B cell (primary cell): ENCODE measurements around the gene CDC37. TPM values are rescaled to one million over a fixed set of nuclear protein-coding genes. Genes with fewer than 3 reads are reported as not detected.
"Not testable (repeated sequence)": the region's sequence is repeated elsewhere in the genome, so short reads cannot be mapped to it uniquely, and the experiment has no call there.

Experiments used
- ATAC-seq: fragments of 200-7000 bp; cut with Tn5 transposase; one replicate; pipeline ENCODE4 v1.10.0; 2021; ENCODE audit warnings: low read depth, mild to moderate bottlenecking, moderate number of reproducible peaks, moderate library complexity
- CTCF ChIA-PET: fragments of 350-600 bp; sonication (Branson Sonifier 250); formaldehyde crosslinking; loops from one replicate; lab custom pipeline; 2021; ENCODE audit warnings: antibody characterized with exemption, inconsistent platforms; lab: Charles Lee
- POLR2A ChIA-PET: fragments of 350-600 bp; sonication (Branson Sonifier 250); formaldehyde crosslinking; loops from one replicate; lab custom pipeline; 2021; ENCODE audit warnings: antibody characterized with exemption; lab: Charles Lee
- DNase-seq: peaks from one replicate; pipeline ENCODE4 v3.0.0; 2013
- H2AFZ ChIP-seq: 2 replicates; pipeline ENCODE4 v1.6.1; 2012; ENCODE audit warnings: mild to moderate bottlenecking, low read depth, low read length; ENCODE audit not compliant: insufficient read depth, poor library complexity, severe bottlenecking
- H3K27ac ChIP-seq, 2 donors: 1 replicate in 1 of 2; 2 replicates in 1 of 2; pipeline ENCODE4 v1.5.1; 2012 to 2013; ENCODE audit warnings: low read length in 2 of 2, mild to moderate bottlenecking in 2 of 2, moderate library complexity in 1 of 2
- H3K27me3 ChIP-seq, 4 experiments: fragments of 200-600 bp in 1 of 4; sonication (generic) in 1 of 4; replicated peaks in 1 of 4; 1 replicate in 2 of 4; 2 replicates in 2 of 4; pipeline versions ENCODE4 v1.6.1 to v1.7.0; 2013 to 2016; ENCODE audit warnings: low read length in 3 of 4, mild to moderate bottlenecking in 2 of 4, mixed read lengths in 1 of 4, moderate library complexity in 1 of 4; ENCODE audit not compliant: insufficient read depth in 4 of 4, control insufficient read depth in 3 of 4; ENCODE audit errors: control extremely low read depth in 1 of 4
- H3K36me3 ChIP-seq, 2 experiments: replicated peaks in 1 of 2; 1 replicate in 1 of 2; 2 replicates in 1 of 2; pipeline versions ENCODE4 v1.6.1 to v1.7.1; 2013; ENCODE audit warnings: low read length in 1 of 2; ENCODE audit not compliant: insufficient read depth in 2 of 2, control insufficient read depth in 1 of 2; ENCODE audit errors: control extremely low read depth in 1 of 2, extremely low read depth in 1 of 2
- H3K4me1 ChIP-seq, 2 donors: fragments of 200-600 bp in 1 of 2; sonication (generic) in 1 of 2; 1 replicate in 1 of 2; 2 replicates in 1 of 2; pipeline versions ENCODE4 v1.5.1 to v1.6.1; 2013 to 2017; ENCODE audit warnings: low read length in 2 of 2; ENCODE audit not compliant: control insufficient read depth in 2 of 2, insufficient read depth in 2 of 2
- H3K4me2 ChIP-seq: replicated peaks from 2 replicates; pipeline ENCODE3; 2012; ENCODE audit warnings: mild to moderate bottlenecking, low read depth, low read length; ENCODE audit not compliant: poor library complexity, severe bottlenecking
- H3K4me3 ChIP-seq, 5 experiments: fragments of 200-600 bp in 1 of 5; sonication (generic) in 1 of 5; 1 replicate in 3 of 5; 2 replicates in 2 of 5; pipeline versions ENCODE4 v1.5.1 to v1.7.0; 2011 to 2016; ENCODE audit warnings: low read length in 4 of 5, mild to moderate bottlenecking in 4 of 5, low read depth in 2 of 5, control low read depth in 1 of 5, moderate library complexity in 1 of 5; ENCODE audit not compliant: insufficient read depth in 1 of 5; ENCODE audit errors: control extremely low read depth in 1 of 5, extremely low read depth in 1 of 5
- H3K79me2 ChIP-seq: fragments of 200-600 bp; sonication (generic); one replicate; pipeline ENCODE4 v1.6.0; 2016; ENCODE audit warnings: low read length; ENCODE audit not compliant: control insufficient read depth, insufficient read depth
- H3K9ac ChIP-seq: fragments of 200-600 bp; sonication (generic); 2 replicates; pipeline ENCODE4 v1.6.1; 2017; ENCODE audit warnings: mild to moderate bottlenecking, low read length, moderate library complexity
- H3K9me3 ChIP-seq, 3 donors: one replicate each; pipeline versions ENCODE4 v1.6.1 to v1.7.1; 2013; ENCODE audit warnings: low read length in 2 of 3; ENCODE audit not compliant: control insufficient read depth in 2 of 3, insufficient read depth in 1 of 3; ENCODE audit errors: control extremely low read depth in 1 of 3
- H4K20me1 ChIP-seq: 2 replicates; pipeline ENCODE4 v1.6.0; 2012; ENCODE audit warnings: mild to moderate bottlenecking, low read length; ENCODE audit not compliant: insufficient read depth, control insufficient read depth, poor library complexity, severe bottlenecking
- H3K27ac Mint-ChIP-seq: one replicate; pipeline ENCODE4 v1.8.0; 2021; ENCODE audit warnings: mixed read lengths
- H3K27me3 Mint-ChIP-seq: one replicate; pipeline ENCODE4 v1.8.0; 2021; ENCODE audit warnings: mixed read lengths
- H3K4me1 Mint-ChIP-seq: one replicate; pipeline ENCODE4 v1.8.0; 2021; ENCODE audit warnings: mixed read lengths
- H3K4me3 Mint-ChIP-seq: one replicate; pipeline ENCODE4 v1.8.0; 2021; ENCODE audit warnings: mixed read lengths
- H3K9me3 Mint-ChIP-seq: one replicate; pipeline ENCODE4 v1.8.0; 2022; ENCODE audit warnings: mixed read lengths; ENCODE audit not compliant: insufficient read depth
- CTCF ChIP-seq: fragments of 200-600 bp; IDR thresholded peaks from one replicate; pipeline ENCODE4 v1.8.0; 2022; ENCODE audit warnings: antibody characterized with exemption, mild to moderate bottlenecking
- EZH2 ChIP-seq: IDR thresholded peaks from 2 replicates; pipeline ENCODE4 v1.6.1; 2012; ENCODE audit warnings: borderline replicate concordance, low read depth, mild to moderate bottlenecking, moderate library complexity, low read length; ENCODE audit not compliant: insufficient read depth, poor library complexity, severe bottlenecking
- WGBS: methylation state at CpG from one replicate; pipeline ENCODE4 v1.1.5; 2013; ENCODE audit warnings: missing lambda C conversion rate; ENCODE audit not compliant: insufficient coverage; 5-methylcytosine and 5-hydroxymethylcytosine counted together
- intact Hi-C: fragments of 100-400 bp; cut with micrococcal nuclease; formaldehyde crosslinking; loops from one replicate; pipeline ENCODE4 v1.10.0; 2022
- polyA plus RNA-seq: library from polyadenylated mRNA; depleted of rRNA; stranded (reverse); fragments of >200 nt; gene quantifications from 2 replicates; pipeline ENCODE4 v1.2.3, GENCODE V29; 2012
- total RNA-seq, 2 donors: library from RNA; stranded (reverse); fragments of 120-200 nt in 1 of 2; gene quantifications; 1 replicate in 1 of 2; 2 replicates in 1 of 2; pipeline versions ENCODE4 v1.2.3 to v1.2.4, GENCODE V29; 2013 to 2022

The CDC37 gene
- total and polyA plus RNA-seq, 2 donors (not counting 1 experiment from before 2014, with no cell fraction given), result 193 to 408 TPM

GRCh38 chr19:10368101-10368803 lies 35.1 kb downstream of the CDC37 start:
- no peak overlapping the region for H3K27ac ChIP-seq
- no peak for DNase-seq

GRCh38 chr19:10366950-10367512 lies 36.3 kb downstream of the CDC37 start:
- H3K27ac Mint-ChIP-seq, POLR2A ChIA-PET: not testable (repeated sequence)
- H3K36me3 ChIP-seq, result peaks cover 0 to 66% of the 10 kb centered on the region in 2 experiments

More at GRCh38 chr19:10368101-10368803, 35.1 kb downstream of the CDC37 start:
- no peak overlapping the region for H3K4me2 ChIP-seq
- POLR2A ChIA-PET, result no interaction called here
- WGBS, result 94% methylated on average over 11 of the region's 15 CpGs
- H3K4me1 Mint-ChIP-seq, result no peaks in the 10 kb centered on the region
- H3K9me3 Mint-ChIP-seq, result no peaks in the 10 kb centered on the region
- no peaks in the 10 kb centered on the region for H3K27me3 Mint-ChIP-seq
- intact Hi-C loops, result no loop called here
- H3K27ac Mint-ChIP-seq, result no peak overlapping the region
- H3K4me3 ChIP-seq, result no peak overlapping the region
- no peak overlapping the region for H3K4me3 Mint-ChIP-seq
- no peak overlapping the region for H2AFZ ChIP-seq
- CTCF ChIA-PET, result no interaction called here
- peaks cover 30% of the 10 kb centered on the region for H4K20me1 ChIP-seq
- H3K9me3 ChIP-seq, result peaks cover 0 to 6% (median 0%) of the 10 kb centered on the region in 3 donors
- peaks cover under 1 to 3% of the 10 kb centered on the region in 2 donors for H3K4me1 ChIP-seq
- no peak overlapping the region for H3K9ac ChIP-seq
- TF ChIP-seq EZH2, result no peak
- TF ChIP-seq CTCF, result no peak
- H3K36me3 ChIP-seq, result peaks cover 0 to 55% of the 10 kb centered on the region in 2 experiments
- no peak for ATAC-seq
- no peaks in the 10 kb centered on the region for H3K27me3 ChIP-seq
- H3K79me2 ChIP-seq, result peaks cover 50% of the 10 kb centered on the region

More at GRCh38 chr19:10366950-10367512, 36.3 kb downstream of the CDC37 start:
- H3K4me2 ChIP-seq, H3K4me3 Mint-ChIP-seq, H3K27me3 Mint-ChIP-seq, H3K9me3 ChIP-seq, H3K4me3 ChIP-seq, intact Hi-C loops, H3K9me3 Mint-ChIP-seq, DNase-seq, H3K27ac ChIP-seq, H3K4me1 Mint-ChIP-seq, H2AFZ ChIP-seq, H3K9ac ChIP-seq, ATAC-seq, H3K4me1 ChIP-seq, H3K27me3 ChIP-seq: not testable (repeated sequence)
- CTCF ChIA-PET, result interaction anchor here (0.6 to 1.1 kb wide), 5 partner anchors 11 to 624 kb away, joined by 3 to 6 read pairs (median 3); no protein-coding TSS in a partner anchor
- 100% methylated on average over 2 of the region's 4 CpGs for WGBS
- Histone ChIP-seq H4K20me1 (peaks cover 32% of the 10 kb centered on the region), H3K79me2 (peaks cover 49% of the 10 kb centered on the region)
